Measurements from ENCODE around the gene SAC3D1.
"Not testable (repeated sequence)": the region's sequence is repeated elsewhere in the genome, so short reads cannot be mapped to it uniquely, and the experiment has no call there.

DNA sequence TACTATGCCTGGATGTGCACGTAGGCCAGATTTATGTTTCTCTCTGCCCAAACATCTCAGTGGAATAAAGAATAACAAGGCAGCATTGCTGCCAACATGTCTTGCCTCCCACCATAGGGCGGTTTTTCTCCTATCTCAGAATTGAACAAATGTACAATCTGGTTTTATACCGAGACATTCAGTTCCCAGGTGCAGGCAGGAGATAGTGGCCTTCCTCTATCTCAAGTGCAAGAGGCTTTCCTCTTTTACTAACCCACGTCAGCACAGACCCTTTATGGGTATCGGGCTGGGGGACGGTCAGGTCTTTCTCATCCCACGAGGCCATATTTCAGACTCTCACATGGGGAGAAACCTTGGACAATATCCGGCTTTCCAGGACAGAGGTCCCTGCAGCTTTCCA, 17.5 kb upstream of the SAC3D1 start:
- not testable (repeated sequence) for TF ChIP-seq POLR2A (IDR thresholded peaks at IDR 0.05); POLR2AphosphoS5 (IDR thresholded peaks at IDR 0.05); EP300 (IDR thresholded peaks at IDR 0.05; ENCODE audit: low read depth)
- TF ChIP-seq, protein P1, sequence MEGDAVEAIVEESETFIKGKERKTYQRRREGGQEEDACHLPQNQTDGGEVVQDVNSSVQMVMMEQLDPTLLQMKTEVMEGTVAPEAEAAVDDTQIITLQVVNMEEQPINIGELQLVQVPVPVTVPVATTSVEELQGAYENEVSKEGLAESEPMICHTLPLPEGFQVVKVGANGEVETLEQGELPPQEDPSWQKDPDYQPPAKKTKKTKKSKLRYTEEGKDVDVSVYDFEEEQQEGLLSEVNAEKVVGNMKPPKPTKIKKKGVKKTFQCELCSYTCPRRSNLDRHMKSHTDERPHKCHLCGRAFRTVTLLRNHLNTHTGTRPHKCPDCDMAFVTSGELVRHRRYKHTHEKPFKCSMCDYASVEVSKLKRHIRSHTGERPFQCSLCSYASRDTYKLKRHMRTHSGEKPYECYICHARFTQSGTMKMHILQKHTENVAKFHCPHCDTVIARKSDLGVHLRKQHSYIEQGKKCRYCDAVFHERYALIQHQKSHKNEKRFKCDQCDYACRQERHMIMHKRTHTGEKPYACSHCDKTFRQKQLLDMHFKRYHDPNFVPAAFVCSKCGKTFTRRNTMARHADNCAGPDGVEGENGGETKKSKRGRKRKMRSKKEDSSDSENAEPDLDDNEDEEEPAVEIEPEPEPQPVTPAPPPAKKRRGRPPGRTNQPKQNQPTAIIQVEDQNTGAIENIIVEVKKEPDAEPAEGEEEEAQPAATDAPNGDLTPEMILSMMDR (IDR thresholded peaks at IDR 0.05), result not testable (repeated sequence)

Data from transverse colon (tissue), 4 donors.